ENCODE measurements around the gene PADI4.
"Not testable (repeated sequence)": the region's sequence is repeated elsewhere in the genome, so short reads cannot be mapped to it uniquely, and the experiment has no call there.

PADI4 gene

DNA sequence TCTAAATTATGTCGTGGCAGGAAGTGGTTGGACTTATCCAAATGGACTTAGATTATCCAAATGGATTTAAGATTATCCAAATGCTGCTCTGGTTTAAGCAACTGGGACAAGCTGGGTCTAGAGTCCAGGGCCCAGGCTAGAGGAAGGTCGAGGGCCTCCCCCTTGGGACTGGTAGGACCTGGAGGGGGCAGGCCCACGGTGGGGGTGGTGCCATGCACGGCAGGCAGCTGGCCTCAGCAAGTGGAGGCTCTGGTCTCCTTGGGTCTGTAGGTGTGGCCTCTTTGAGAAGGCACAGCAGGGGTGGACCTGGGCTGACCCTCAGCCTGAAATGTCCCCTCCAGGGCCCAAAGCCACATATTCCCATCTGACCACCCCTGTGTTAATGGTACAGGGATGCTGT, 93.8 kb downstream of the PADI4 start:
- DNase-seq: no peak

DNA sequence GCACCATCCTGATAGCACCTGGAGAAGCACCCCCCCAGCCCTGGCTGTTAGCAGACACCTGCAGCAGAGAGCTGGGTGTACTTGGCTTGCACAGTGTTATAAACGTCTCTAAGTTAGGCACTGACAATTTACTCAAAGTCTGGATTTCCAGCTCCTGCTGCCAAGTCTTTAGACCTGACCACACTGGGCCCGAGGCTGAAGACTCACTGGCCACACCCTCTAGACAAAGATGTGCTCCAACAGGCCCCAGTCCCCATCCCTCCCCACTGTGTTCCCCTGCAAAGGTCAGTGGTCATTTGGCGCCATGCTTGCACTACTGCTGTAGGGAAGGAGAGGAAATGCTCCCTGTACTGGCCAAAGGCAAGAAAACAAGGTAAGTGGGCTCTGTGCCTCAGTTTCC, 95.1 kb downstream of the PADI4 start:
- no peak for DNase-seq

DNA sequence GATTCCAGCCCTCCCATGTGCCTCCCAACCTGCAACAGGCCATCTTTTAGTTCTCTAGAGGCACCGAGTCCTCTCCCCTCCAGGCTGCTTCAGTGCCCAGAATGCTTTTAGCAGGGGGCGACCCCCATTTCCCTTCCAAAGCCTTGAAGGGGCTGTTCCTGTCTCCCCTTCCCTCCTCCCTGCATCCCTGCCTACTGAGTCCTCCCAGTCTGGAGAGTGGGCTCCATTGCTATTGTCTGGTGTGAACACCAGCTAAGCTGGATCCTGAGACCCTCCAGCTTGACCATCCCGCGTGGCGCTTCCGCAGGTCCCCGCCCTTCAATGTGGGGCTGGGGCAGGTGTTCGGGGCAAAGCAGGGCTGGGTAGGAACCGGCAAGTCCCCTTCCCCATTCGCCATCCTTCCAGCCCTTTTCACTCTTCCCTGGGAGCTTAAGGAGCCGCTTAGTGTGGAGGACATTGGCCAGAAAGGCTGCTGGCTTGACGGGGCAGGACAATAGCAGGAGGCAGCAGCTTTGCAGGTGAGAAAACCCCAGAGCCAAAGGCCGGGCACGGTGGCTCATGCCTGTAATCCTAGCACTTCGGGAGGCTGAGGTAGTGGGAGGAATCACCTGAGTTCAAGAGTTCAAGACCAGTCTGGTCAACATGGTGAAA, 96.2 kb downstream of the PADI4 start:
- no peak for DNase-seq

DNA sequence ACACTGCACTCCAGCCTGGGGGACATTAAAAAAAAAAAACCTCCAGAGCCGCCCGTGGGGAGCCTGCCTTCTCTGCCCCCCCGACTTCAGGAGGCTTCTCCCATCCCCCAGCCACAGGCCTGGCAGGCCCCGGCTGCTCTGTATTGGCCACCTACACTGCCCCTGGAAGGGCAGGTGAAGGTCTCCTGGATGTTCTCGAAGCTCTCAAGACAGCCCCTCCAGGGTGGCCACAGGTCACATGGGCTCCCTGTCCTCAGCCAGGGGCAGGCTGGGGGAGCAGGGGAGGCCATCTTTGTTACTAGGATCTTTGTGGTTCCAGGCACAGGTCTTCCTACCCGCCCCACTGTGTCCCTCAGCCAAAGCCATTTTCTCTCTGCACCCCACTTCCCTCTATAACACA, 96.8 kb downstream of the PADI4 start:
- no peak for DNase-seq

DNA sequence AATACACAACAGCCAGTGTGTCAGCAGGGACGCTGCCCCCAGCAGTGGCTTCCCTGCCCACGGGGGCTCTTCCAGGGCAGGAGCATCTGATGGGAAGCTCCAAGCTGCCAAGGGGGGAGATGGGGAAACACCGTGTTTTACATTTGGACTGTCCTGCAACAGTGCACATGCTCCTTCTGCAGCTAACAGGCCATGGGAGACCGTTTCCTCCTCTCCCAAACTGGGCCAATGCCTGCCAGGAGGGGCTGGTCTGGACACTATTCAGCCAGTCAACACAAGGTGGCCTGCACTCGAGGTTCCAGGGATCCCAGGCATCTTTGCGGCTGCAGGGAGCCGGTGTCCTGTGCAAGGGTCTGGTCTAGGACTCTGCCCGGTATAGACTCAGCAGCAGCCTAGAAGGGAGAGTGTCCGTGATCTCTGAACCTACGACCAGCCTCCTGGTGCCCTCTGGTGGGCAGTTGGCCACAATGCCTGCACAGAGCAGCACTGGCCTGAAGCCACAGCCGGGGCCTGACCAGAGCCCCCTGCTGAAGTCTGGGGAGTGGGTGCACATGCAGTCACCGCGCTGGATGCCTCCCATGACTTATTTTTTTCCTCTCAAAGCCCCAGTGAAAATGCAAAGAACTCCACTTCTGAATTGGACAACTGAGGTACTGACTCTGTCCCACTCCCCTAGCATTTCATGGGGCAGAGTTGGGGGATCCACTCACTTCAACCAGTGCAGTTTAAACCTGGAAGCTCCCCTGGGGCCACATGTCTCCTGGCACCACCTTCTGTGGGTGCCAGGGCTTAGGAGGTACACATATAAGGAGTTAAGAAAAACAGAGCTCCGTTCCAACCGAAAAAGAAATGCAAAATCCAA, 98.1 kb downstream of the PADI4 start:
- peak; percentile 40 for DNase-seq

DNA sequence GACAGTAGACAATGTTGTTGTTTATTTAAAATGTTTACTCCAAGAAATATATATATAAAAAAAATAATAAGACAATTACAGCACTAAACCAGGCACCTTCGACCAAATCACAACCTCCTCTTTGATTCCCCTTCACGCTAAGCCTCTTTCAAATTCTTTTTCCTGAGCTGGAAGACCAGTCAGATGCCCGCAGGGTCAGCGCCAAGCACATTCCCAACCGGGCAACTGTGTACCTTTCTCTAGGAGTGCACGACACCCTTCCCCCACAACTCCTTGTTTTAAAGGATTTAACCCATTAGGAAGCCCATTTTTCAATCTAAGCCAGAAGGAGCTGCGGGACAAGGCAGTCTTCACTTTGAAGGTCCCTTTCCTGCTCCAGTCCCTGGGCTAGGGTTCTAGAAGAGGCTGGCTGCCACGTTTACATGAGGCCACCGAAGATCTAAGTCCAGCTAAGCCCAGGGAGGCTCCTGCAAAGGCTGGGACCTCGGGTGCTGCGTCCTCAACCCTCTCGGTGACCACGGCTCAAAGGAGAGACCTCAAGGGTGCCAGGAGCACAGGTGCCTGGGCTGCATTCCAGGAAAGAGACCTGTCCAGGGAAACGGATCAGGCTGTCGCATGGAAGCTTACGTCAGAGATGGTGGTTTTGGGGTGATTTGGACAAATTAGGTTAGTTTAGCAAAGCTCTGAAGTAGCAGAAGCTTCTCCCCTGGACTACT, 98.9 kb downstream of the PADI4 start:
- DNase-seq: not testable (repeated sequence)

DNA sequence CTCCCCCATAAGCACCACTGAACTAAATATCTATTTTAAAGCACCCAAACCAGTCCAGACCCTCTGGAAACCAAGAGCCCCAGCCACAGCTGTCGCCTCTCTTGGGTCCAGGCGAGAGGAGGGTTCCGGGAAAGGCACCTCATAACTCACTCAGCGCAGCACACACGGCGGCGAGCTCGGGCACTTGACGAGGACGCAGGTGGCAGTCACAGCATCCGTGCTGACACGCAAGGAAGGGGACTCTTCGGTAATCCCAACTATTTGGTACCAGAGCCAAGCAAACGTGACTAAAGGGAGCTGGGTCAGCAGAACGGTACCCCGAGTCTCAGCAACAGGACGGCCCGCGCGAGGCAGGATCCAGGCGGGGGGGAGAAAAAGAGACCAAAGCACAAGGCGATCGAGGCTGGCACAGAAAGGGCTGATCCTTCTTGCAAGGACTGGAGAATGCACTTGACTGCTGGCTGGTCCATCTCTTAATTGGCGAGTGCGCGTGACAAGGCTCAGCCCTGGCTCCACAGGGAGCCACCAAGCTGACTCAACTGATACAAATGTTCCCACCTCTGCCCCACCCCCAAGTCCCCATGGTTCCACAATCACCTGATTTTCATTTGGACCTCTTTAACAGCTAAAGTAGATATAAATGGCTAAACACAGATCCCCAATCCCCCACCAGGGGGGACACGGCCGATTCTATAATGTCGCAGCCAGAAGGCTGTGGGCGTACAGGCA, 100.0 kb downstream of the PADI4 start:
- not testable (repeated sequence) for DNase-seq

DNA sequence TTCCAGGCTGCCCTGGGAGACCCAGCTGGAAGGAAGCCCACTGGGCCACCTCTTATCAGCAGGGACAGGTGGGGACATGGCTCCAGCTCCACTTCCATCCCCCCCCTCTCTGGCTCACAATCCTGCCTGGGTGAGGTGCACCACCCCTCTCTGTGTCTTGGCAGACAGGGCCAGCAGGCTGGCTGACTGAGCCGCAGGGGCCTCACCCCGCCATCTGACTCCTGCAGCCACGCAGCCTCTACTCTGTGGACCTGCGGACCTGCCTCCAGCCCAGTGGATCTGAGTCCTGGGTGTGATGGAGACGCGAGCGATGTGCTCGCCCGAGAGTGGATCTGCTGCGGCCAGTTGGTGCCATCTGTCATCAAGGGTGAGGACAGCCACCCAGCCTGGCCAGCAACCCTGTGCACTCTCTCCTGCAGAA, 101.4 kb downstream of the PADI4 start:
- DNase-seq: no peak

DNA sequence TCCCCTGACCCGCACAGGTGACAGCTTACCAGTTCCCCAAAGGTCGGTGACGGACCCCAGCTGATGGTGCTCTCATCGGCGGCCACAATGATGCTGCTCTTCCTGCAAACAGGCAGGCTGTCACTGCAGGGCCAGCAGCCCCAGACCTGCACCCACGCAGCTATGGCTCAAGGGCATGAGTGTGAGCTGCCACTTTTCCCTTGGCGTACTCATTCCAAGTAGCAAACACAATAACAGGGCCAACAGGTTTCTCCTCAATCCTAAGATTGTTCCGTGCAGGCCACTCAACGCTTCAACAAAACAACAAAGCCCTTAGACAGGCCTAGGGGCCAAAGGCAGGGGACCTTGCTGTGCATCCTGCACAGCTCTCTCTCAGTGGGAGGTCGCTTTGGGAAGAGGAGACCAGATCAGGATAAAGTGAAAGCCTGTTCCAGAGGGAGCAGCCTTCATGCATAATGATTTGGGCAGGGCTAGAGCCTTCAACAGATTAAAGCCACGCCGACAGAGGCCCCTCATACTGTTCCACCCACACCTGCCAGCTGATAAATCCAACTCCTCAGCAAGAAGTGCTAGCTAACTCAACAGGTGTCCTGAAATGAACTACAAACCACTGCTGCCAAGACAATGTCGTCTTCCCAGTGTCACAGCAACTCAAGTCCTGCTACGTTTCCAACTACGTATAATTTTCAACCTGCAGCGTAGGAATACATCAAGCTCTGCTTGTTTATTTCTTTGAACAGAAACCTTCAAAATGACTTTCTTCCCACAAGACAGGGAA, 104.3 kb downstream of the PADI4 start:
- no peak for DNase-seq
